Hepatocyte (in vitro differentiated cells): ENCODE data around the gene PDIA2. TPM values are rescaled to one million over a fixed set of nuclear protein-coding genes. Genes with fewer than 3 reads are reported as not detected.

Source experiments
- DNase-seq: peaks from one replicate; pipeline ENCODE4 v3.0.0-alpha.2; 2016; ENCODE audit warnings: low spot score
- H2AFZ ChIP-seq: fragments of 200-600 bp; sonication (generic); 2 replicates; pipeline ENCODE4 v1.6.0; 2016; ENCODE audit warnings: antibody characterized with exemption, mild to moderate bottlenecking
- H3K27ac ChIP-seq: fragments of 200-600 bp; sonication (generic); 2 replicates; pipeline ENCODE4 v1.5.1; 2016; ENCODE audit warnings: mild to moderate bottlenecking
- H3K27me3 ChIP-seq: fragments of 200-600 bp; sonication (generic); 2 replicates; pipeline ENCODE4 v1.6.1; 2016
- H3K36me3 ChIP-seq: fragments of 200-600 bp; sonication (generic); replicated peaks from 2 replicates; pipeline ENCODE4 v1.5.1; 2016; ENCODE audit warnings: low read depth; ENCODE audit not compliant: insufficient read depth
- H3K4me1 ChIP-seq: fragments of 200-600 bp; sonication (generic); 2 replicates; pipeline ENCODE4 v1.5.1; 2016; ENCODE audit warnings: mild to moderate bottlenecking, moderate library complexity; ENCODE audit not compliant: insufficient read depth
- H3K4me2 ChIP-seq: fragments of 200-600 bp; sonication (generic); 2 replicates; pipeline ENCODE4 v1.6.0; 2016
- H3K4me3 ChIP-seq: fragments of 200-600 bp; sonication (generic); 2 replicates; pipeline ENCODE4 v1.5.1; 2016; ENCODE audit warnings: mild to moderate bottlenecking
- H3K79me2 ChIP-seq: fragments of 200-600 bp; sonication (generic); 2 replicates; pipeline ENCODE4 v1.6.0; 2017; ENCODE audit warnings: mild to moderate bottlenecking
- H3K9me2 ChIP-seq: fragments of 200-600 bp; sonication (generic); replicated peaks from 2 replicates; pipeline ENCODE4 v1.6.0; 2017; ENCODE audit warnings: mild to moderate bottlenecking; ENCODE audit not compliant: insufficient read depth
- H3K9me3 ChIP-seq: fragments of 200-600 bp; sonication (generic); 2 replicates; pipeline ENCODE4 v1.5.1; 2016; ENCODE audit warnings: low read depth, mild to moderate bottlenecking
- H4K20me1 ChIP-seq: fragments of 200-600 bp; sonication (generic); 2 replicates; pipeline ENCODE4 v1.6.0; 2016; ENCODE audit warnings: mild to moderate bottlenecking; ENCODE audit not compliant: insufficient read depth, poor library complexity, severe bottlenecking
- CTCF ChIP-seq: fragments of 200-600 bp; sonication (generic); IDR thresholded peaks from 2 replicates; pipeline ENCODE4 v1.5.1; 2016; ENCODE audit warnings: antibody characterized with exemption, mild to moderate bottlenecking; ENCODE audit not compliant: poor library complexity
- EZH2 ChIP-seq: fragments of 200-600 bp; sonication (generic); IDR thresholded peaks from 2 replicates; pipeline ENCODE4 v1.6.1; 2016; ENCODE audit warnings: antibody characterized with exemption, mild to moderate bottlenecking, borderline replicate concordance
- EZH2phosphoT487 ChIP-seq: fragments of 200-600 bp; sonication (generic); IDR thresholded peaks from one replicate; pipeline ENCODE4 v1.6.1; 2018; ENCODE audit warnings: antibody characterized with exemption, mild to moderate bottlenecking, low read depth, moderate library complexity; ENCODE audit not compliant: unreplicated experiment, severe bottlenecking
- WGBS: methylation state at CpG from one replicate; pipeline ENCODE4 v1.1.6; 2016; ENCODE audit warnings: low lambda C conversion rate; ENCODE audit errors: missing lambda C conversion rate; 5-methylcytosine and 5-hydroxymethylcytosine counted together
- polyA plus RNA-seq: library from polyadenylated mRNA; unstranded; fragments of >200 nt; fragmentation: Nextera tagmentation; extraction: Ambion mirVana; gene quantifications from 2 replicates; pipeline ENCODE4 v1.2.1, GENCODE V29; 2016
- total RNA-seq: library from RNA; depleted of rRNA; stranded (reverse); fragments of >200 nt; gene quantifications from 2 replicates; pipeline ENCODE4 v1.2.3, GENCODE V29; 2014

PDIA2 gene
- total and polyA plus RNA-seq, 2 experiments from 2014 or later, result 0.47 TPM; not detected in 1

GRCh38 chr16:284204-285120 lies 1.5 kb downstream of the PDIA2 start:
- no peaks in the 10 kb centered on the region for H3K36me3 ChIP-seq
- H3K9me3 ChIP-seq, result no peaks in the 10 kb centered on the region
- 97% methylated on average over 39 of the region's 52 CpGs for WGBS
- TF ChIP-seq CTCF, result no peak
- TF ChIP-seq EZH2, result no peak
- no peak for TF ChIP-seq EZH2phosphoT487
- H3K4me3 ChIP-seq, result no peak overlapping the region
- no peak overlapping the region for H3K4me2 ChIP-seq
- no peaks in the 10 kb centered on the region for H4K20me1 ChIP-seq
- peaks cover 23% of the 10 kb centered on the region for H3K27me3 ChIP-seq
- H3K27ac ChIP-seq, result no peak overlapping the region
- no peaks in the 10 kb centered on the region for H3K79me2 ChIP-seq
- H3K4me1 ChIP-seq, result peaks cover 6% of the 10 kb centered on the region
- no peak overlapping the region for H2AFZ ChIP-seq
- DNase-seq, result no peak
- H3K9me2 ChIP-seq, result no peaks in the 10 kb centered on the region

- Histone ChIP-seq H3K4me1 (peaks cover 6% of the 10 kb centered on the region), H3K4me3 (no peak overlapping the region), H3K9me3 (no peaks in the 10 kb centered on the region), H3K9me2 (no peaks in the 10 kb centered on the region), H2AFZ (no peak overlapping the region), H4K20me1 (no peaks in the 10 kb centered on the region), H3K27me3 (peaks cover 17% of the 10 kb centered on the region), H3K79me2 (no peaks in the 10 kb centered on the region), H3K4me2 (no peak overlapping the region), H3K27ac (no peak overlapping the region), H3K36me3 (no peaks in the 10 kb centered on the region)
- TF ChIP-seq CTCF (no peak), EZH2 (no peak), EZH2phosphoT487 (no peak)
- 97% methylated on average over 19 of the region's 48 CpGs for WGBS
- DNase-seq, result no peak
These were observed 2.4 kb downstream of the PDIA2 start for GRCh38 chr16:285146-286055.

- Histone ChIP-seq H3K27me3 (peaks cover 6% of the 10 kb centered on the region), H3K4me1 (no peaks in the 10 kb centered on the region), H3K27ac (no peak overlapping the region), H3K9me2 (no peaks in the 10 kb centered on the region), H3K9me3 (no peaks in the 10 kb centered on the region), H2AFZ (no peak overlapping the region), H3K4me2 (no peak overlapping the region), H3K36me3 (no peaks in the 10 kb centered on the region), H3K79me2 (no peaks in the 10 kb centered on the region), H4K20me1 (no peaks in the 10 kb centered on the region), H3K4me3 (no peak overlapping the region)
- no peak for TF ChIP-seq EZH2
- no peak for TF ChIP-seq CTCF
- no peak for TF ChIP-seq EZH2phosphoT487
- no peak for DNase-seq
- WGBS, result 95% methylated on average over 19 of the region's 22 CpGs
These were observed 3.7 kb downstream of the PDIA2 start for GRCh38 chr16:286491-287297.
